Tibial nerve (tissue), 4 donors: ENCODE results near the gene KCNQ1. TPM values are rescaled to one million over a fixed set of nuclear protein-coding genes. Genes with fewer than 3 reads are reported as not detected.

Experiments
- DNase-seq, 2 donors: peaks; one replicate each; pipeline ENCODE4 v3.0.0-alpha.2; 2019; ENCODE audit warnings: low spot score in 2 of 2
- H3K27ac ChIP-seq, 4 donors: fragments of 200-600 bp; sonication (generic) in 3 of 4; one replicate each; pipeline ENCODE4 v1.5.1; 2017 to 2019; ENCODE audit warnings: mild to moderate bottlenecking in 1 of 4
- H3K27me3 ChIP-seq, 2 donors: fragments of 200-600 bp; sonication (generic) in 1 of 2; one replicate each; pipeline versions ENCODE4 v1.5.1 to v1.6.0; 2017 to 2019
- H3K36me3 ChIP-seq, 3 donors: fragments of 200-600 bp; sonication (generic); one replicate each; pipeline ENCODE4 v1.5.1; 2018 to 2019
- H3K4me1 ChIP-seq, 4 donors: fragments of 200-600 bp; sonication (generic) in 3 of 4; one replicate each; pipeline ENCODE4 v1.5.1; 2017 to 2019
- H3K4me3 ChIP-seq, 4 donors: fragments of 200-600 bp; sonication (generic) in 3 of 4; one replicate each; pipeline ENCODE4 v1.5.1; 2017 to 2019; ENCODE audit warnings: mild to moderate bottlenecking in 1 of 4, moderate library complexity in 1 of 4
- H3K9me3 ChIP-seq, 4 donors: fragments of 200-600 bp; sonication (generic) in 3 of 4; one replicate each; pipeline ENCODE4 v1.5.1; 2017 to 2019
- EP300 ChIP-seq, 2 donors: sonication (generic); formaldehyde crosslinking; IDR thresholded peaks; one replicate each; pipeline ENCODE4 v1.6.1; 2017; ENCODE audit warnings: antibody characterized with exemption in 2 of 2, mild to moderate bottlenecking in 1 of 2
- POLR2A ChIP-seq, 2 donors: fragments of 450-650 bp; IDR thresholded peaks; one replicate each; pipeline ENCODE4 v1.6.1; 2017; ENCODE audit warnings: antibody characterized with exemption in 2 of 2, mild to moderate bottlenecking in 2 of 2, moderate library complexity in 2 of 2
- WGBS, 2 donors: methylation state at CpG; one replicate each; pipeline ENCODE4 v1.1.5; 2018; 5-methylcytosine and 5-hydroxymethylcytosine counted together
- total RNA-seq, 4 donors: library from RNA; depleted of rRNA; stranded (reverse); fragments of >200 nt; gene quantifications; one replicate each; pipeline ENCODE4 v1.1.0, GENCODE V29; 2016
- TF ChIP-seq, protein P1 (sequence below), 5 experiments: fragments of 200-600 bp in 3 of 5; fragments of 450-650 bp in 2 of 5; sonication (generic) in 3 of 5; IDR thresholded peaks; one replicate each; pipeline ENCODE4 v1.5.1; 2016 to 2019; ENCODE audit warnings: antibody characterized with exemption in 5 of 5, mild to moderate bottlenecking in 3 of 5, moderate library complexity in 2 of 5

The KCNQ1 gene
- total RNA-seq, 4 donors from 2014 or later, result 3.5 to 11.4 (median 7.5) TPM

GRCh38 chr11:2464451-2465165, 19.8 kb downstream of the KCNQ1 start:
- no peak for TF ChIP-seq EP300 (IDR thresholded peaks at IDR 0.05)
- no peak for TF ChIP-seq POLR2A (IDR thresholded peaks at IDR 0.05)
- Histone ChIP-seq H3K9me3 (no peaks in the 10 kb centered on the region), H3K36me3 (no peaks in the 10 kb centered on the region), H3K27me3 (no peaks in the 10 kb centered on the region), H3K4me1 (peaks cover 0 to 6% (median 0%) of the 10 kb centered on the region in 4 donors), H3K27ac (no peak overlapping the region), H3K4me3 (no peak overlapping the region)
- 80 to 85% methylated on average over 13 of the region's 13 CpGs for WGBS, 2 donors
- DNase-seq, result no peak

DNA sequence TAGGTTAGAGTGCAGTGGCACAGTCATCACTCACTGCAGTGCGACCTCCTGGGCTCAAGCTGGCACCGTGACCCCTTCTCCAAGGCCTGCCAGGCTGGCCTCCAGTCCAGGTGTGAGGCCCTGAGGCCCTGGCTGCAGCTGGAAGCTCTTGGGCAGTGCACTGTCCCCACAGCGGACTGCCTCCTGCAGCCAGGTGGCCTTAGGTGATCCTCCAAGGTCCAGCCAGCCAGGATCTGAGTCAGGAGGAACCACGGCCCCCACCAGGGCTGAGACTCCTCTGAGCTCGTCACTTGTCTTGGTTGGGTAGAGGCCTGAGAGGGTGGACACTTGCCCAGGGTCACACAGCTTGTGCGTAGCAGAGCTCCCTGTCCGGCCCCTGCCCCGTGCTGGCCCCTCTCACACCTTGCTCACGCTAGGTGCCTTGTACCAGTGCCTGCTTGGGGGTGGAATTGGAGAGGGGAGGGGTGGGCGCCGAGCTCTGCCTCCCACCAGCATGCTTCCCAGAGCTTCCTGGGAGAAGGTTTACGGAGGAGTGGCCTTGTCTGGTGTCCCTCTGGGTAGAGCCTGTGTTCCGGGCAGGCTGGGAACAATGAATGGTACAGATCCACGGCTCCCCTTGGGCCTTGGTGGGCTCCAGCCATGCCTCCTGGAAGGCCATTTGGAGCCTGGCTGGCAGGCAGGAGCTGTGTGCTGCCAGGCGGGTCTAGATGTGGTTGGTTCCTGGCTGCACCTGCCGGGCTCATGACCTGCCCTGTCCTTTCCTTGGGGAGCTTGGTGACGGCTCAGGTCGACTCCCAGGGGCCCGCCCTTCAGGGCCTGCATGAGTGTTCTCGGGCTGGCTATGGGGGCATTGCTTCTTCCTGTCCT, 20.6 kb downstream of the KCNQ1 start:
- TF ChIP-seq POLR2A (IDR thresholded peaks at IDR 0.05) (no peak), EP300 (IDR thresholded peaks at IDR 0.05) (no peak)
- TF ChIP-seq, protein P1, sequence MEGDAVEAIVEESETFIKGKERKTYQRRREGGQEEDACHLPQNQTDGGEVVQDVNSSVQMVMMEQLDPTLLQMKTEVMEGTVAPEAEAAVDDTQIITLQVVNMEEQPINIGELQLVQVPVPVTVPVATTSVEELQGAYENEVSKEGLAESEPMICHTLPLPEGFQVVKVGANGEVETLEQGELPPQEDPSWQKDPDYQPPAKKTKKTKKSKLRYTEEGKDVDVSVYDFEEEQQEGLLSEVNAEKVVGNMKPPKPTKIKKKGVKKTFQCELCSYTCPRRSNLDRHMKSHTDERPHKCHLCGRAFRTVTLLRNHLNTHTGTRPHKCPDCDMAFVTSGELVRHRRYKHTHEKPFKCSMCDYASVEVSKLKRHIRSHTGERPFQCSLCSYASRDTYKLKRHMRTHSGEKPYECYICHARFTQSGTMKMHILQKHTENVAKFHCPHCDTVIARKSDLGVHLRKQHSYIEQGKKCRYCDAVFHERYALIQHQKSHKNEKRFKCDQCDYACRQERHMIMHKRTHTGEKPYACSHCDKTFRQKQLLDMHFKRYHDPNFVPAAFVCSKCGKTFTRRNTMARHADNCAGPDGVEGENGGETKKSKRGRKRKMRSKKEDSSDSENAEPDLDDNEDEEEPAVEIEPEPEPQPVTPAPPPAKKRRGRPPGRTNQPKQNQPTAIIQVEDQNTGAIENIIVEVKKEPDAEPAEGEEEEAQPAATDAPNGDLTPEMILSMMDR (IDR thresholded peaks at IDR 0.05), result no peak
- DNase-seq, result no peak
- Histone ChIP-seq H3K27me3 (no peaks in the 10 kb centered on the region), H3K9me3 (no peaks in the 10 kb centered on the region), H3K27ac (no peak overlapping the region), H3K36me3 (no peaks in the 10 kb centered on the region), H3K4me3 (no peak overlapping the region), H3K4me1 (peaks cover 0 to 6% (median 0%) of the 10 kb centered on the region in 4 donors)
- 84 to 93% methylated on average over 9 to 12 of the region's 20 CpGs for WGBS, 2 donors

DNA sequence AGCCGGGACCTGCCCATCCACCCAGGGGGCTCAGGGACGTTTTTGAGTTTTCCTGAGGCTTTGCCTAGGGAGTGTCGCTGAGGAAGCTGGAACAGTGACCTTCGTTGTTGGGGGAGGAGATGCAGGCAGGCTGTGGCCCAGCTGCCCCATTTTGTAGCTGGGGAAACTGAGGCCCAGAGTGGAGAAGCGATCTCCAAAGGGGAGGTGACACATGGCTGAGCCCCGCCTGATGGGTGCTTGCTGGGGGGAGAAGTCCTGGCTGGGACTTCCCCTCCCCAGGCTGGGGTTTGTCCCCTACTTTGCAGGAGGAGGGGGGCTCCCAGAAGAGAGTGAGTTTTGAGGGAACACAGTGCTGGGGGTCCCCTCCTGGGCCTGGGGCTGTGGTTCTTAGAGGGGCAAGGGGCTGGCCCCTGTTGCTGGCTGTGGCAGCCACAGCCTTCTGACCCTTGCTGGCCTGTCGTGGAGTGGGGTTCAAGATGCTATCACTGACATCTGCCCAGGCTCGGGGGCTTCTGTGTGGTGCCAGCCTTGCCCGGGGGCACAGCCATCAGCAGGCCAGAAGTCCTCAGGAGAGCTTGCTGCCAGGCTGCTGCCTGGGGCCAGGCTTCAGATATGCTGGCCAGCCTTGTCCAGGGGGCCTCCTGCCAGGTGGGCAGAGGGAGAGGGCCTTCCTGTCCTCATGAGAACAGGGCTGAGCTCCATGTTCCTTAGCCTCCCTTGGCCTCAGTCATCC, 21.4 kb downstream of the KCNQ1 start:
- Histone ChIP-seq H3K4me1 (peaks cover 0 to 6% (median 0%) of the 10 kb centered on the region in 4 donors), H3K36me3 (no peaks in the 10 kb centered on the region), H3K9me3 (no peaks in the 10 kb centered on the region), H3K27me3 (peaks cover 0 to 4% of the 10 kb centered on the region in 2 donors), H3K4me3 (no peak overlapping the region), H3K27ac (no peak overlapping the region)
- WGBS, 2 donors, result 74 to 79% methylated on average over 6 of the region's 9 CpGs
- DNase-seq, result no peak
- TF ChIP-seq POLR2A (IDR thresholded peaks at IDR 0.05) (no peak), EP300 (IDR thresholded peaks at IDR 0.05) (no peak)
- TF ChIP-seq, protein P1 (IDR thresholded peaks at IDR 0.05), result no peak

DNA sequence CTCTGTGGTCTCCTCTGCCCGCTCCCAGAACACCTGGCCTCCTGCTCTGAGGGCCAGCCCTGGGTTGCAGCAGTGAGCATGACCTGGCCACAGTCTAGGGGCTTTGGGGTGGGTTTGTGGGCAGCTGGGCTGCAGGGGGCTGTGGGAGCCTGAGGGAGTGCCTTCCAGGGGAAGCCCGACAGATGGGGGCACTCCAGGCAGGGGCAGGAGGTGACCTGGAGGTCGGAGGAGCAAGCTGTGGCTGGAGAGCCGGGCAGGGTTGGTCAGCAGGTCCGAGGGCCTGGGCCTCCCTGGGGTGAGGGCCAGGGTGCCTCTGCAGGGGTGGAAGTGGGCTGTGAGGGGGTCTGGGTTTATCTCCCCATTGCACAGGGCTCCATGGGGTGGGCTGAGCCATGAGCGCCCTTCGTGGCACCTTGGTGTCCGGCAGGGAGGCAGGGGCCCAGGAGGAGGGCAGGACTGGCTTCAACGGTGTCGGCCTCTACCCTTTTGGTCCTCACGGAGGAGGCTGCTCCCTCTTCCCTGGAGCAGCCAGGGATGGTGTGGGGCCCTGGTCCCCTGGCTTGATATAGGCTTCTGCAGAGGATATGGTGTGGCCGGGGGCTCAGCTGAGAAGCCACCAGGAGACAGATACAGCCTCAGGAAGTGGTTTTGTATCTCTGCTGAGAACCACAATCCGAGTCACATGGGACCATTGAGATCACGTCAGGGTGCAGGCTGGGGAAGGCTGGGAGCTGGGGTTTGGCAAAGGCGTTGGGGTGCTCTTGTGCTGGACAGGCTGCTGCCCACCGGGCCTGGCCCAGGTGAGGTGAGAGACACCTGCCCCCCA, 22.3 kb downstream of the KCNQ1 start:
- no peak for DNase-seq
- 76 to 81% methylated on average over 13 to 14 of the region's 16 CpGs for WGBS, 2 donors

More for the DNA sequence above, 22.3 kb downstream of the KCNQ1 start:
- Histone ChIP-seq H3K27ac (no peak overlapping the region), H3K9me3 (no peaks in the 10 kb centered on the region), H3K36me3 (no peaks in the 10 kb centered on the region), H3K4me1 (peaks cover 0 to 6% (median 0%) of the 10 kb centered on the region in 4 donors), H3K4me3 (no peak overlapping the region), H3K27me3 (peaks cover 0 to 4% of the 10 kb centered on the region in 2 donors)
- no peak for TF ChIP-seq POLR2A (IDR thresholded peaks at IDR 0.05)
- no peak for TF ChIP-seq EP300 (IDR thresholded peaks at IDR 0.05)
- TF ChIP-seq, protein P1 (IDR thresholded peaks at IDR 0.05), result no peak
